Spleen (tissue), 7 donors: ENCODE data around the gene PRKX.

ENCODE experiments used
- POLR2A ChIP-seq, 3 donors: fragments of 450-650 bp; IDR thresholded peaks; one replicate each; pipeline ENCODE4 v1.5.1; 2017; ENCODE audit warnings: antibody characterized with exemption in 3 of 3, mild to moderate bottlenecking in 1 of 3
- POLR2AphosphoS5 ChIP-seq, 3 donors: sonication (generic); formaldehyde crosslinking; IDR thresholded peaks; one replicate each; pipeline ENCODE4 v1.5.1; 2017; ENCODE audit warnings: antibody characterized with exemption in 3 of 3
- TF ChIP-seq, protein P1 (sequence below), 11 experiments: fragments of 200-600 bp in 7 of 11; fragments of 450-650 bp in 4 of 11; sonication (generic) in 4 of 11; IDR thresholded peaks in 8 of 11; conservative IDR thresholded peaks in 3 of 11; 1 replicate in 7 of 11; 2 replicates in 4 of 11; pipeline versions ENCODE4 v1.4.0 to v1.8.0; 2016 to 2021; ENCODE audit warnings: antibody characterized with exemption in 11 of 11, inconsistent platforms in 4 of 11, mild to moderate bottlenecking in 1 of 11
- donor health status: DM: no; HTN: no; CAD: no; lungs with moderate emphysema.
- donor health status: DM: no; HTN: no; CAD: no.
- donor health status: DM: no; HTN: no; CAD: no.

GRCh38 chrX:3690140-3690539 lies 23.3 kb downstream of the PRKX start:
- TF ChIP-seq, protein P1, sequence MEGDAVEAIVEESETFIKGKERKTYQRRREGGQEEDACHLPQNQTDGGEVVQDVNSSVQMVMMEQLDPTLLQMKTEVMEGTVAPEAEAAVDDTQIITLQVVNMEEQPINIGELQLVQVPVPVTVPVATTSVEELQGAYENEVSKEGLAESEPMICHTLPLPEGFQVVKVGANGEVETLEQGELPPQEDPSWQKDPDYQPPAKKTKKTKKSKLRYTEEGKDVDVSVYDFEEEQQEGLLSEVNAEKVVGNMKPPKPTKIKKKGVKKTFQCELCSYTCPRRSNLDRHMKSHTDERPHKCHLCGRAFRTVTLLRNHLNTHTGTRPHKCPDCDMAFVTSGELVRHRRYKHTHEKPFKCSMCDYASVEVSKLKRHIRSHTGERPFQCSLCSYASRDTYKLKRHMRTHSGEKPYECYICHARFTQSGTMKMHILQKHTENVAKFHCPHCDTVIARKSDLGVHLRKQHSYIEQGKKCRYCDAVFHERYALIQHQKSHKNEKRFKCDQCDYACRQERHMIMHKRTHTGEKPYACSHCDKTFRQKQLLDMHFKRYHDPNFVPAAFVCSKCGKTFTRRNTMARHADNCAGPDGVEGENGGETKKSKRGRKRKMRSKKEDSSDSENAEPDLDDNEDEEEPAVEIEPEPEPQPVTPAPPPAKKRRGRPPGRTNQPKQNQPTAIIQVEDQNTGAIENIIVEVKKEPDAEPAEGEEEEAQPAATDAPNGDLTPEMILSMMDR (IDR thresholded peaks at IDR 0.05 in 8 of 11, conservative IDR thresholded peaks at IDR 0.05 in 3 of 11), result no peak
- TF ChIP-seq POLR2A (IDR thresholded peaks at IDR 0.05) (no peak), POLR2AphosphoS5 (IDR thresholded peaks at IDR 0.05) (no peak)
